HL-60 (cell line): ENCODE data around the gene C17orf114.

Experiments used
- DNase-seq, 2 experiments: peaks; one replicate each; pipeline ENCODE4 v3.0.0-alpha.2; 2010 to 2020; ENCODE audit warnings: low read depth in 1 of 2, low spot score in 1 of 2
- H3K27ac ChIP-seq: fragments of 250-450 bp; sonication (Bioruptor Pico); replicated peaks from 2 replicates; pipeline ENCODE4 v1.5.1; 2020; ENCODE audit warnings: mild to moderate bottlenecking, moderate library complexity
- H3K27me3 ChIP-seq: fragments of 250-450 bp; sonication (Bioruptor Pico); 2 replicates; pipeline ENCODE4 v1.5.1; 2021; ENCODE audit warnings: mild to moderate bottlenecking, moderate library complexity; ENCODE audit not compliant: insufficient read depth, poor library complexity, severe bottlenecking
- H3K4me3 ChIP-seq: replicated peaks from 2 replicates; pipeline ENCODE4 v1.5.1; 2011; ENCODE audit warnings: mild to moderate bottlenecking, control low read depth, low read length; ENCODE audit not compliant: insufficient read depth
- CTCF ChIP-seq: IDR thresholded peaks from one replicate; pipeline ENCODE4 v1.5.1; 2011; ENCODE audit warnings: low read length, control low read depth, inconsistent platforms; ENCODE audit not compliant: insufficient read depth
- GABPA ChIP-seq: IDR thresholded peaks from 2 replicates; pipeline ENCODE4 v1.6.1; 2012; ENCODE audit warnings: low read depth
- POLR2AphosphoS5 ChIP-seq: IDR thresholded peaks from 2 replicates; pipeline ENCODE4 v1.6.1; 2012; ENCODE audit warnings: low read depth
- REST ChIP-seq: IDR thresholded peaks from 2 replicates; pipeline ENCODE4 v1.6.1; 2012; ENCODE audit warnings: low read depth; ENCODE audit not compliant: insufficient replicate concordance
- SPI1 ChIP-seq: IDR thresholded peaks from 2 replicates; pipeline ENCODE4 v1.6.1; 2012; ENCODE audit warnings: low read depth, mild to moderate bottlenecking, borderline replicate concordance

The C17orf114 gene

DNA sequence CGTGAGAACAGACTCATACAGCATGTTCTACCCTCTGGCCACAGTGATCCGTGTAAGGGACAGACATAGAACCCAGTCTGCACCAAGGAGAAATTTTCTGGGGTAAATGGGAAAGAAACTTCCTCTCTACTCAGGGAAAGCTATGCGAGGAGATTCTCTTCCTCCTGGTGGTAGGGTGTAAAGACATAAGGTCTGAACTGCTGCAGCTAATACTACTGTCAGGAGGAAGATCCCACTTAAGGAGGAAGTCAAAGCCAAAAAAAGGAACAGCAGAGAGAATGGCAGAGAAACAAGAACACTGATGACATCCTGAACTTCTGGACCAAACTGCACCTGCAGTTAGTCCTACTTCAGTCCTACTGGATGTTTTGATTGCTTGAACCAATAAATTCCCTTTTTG lies 37.5 kb downstream of the C17orf114 start:
- no peak for TF ChIP-seq GABPA
- peak; percentile 91 for TF ChIP-seq SPI1
- Histone ChIP-seq H3K27ac (peak overlapping the region; percentile 62), H3K27me3 (no peaks in the 10 kb centered on the region), H3K4me3 (no peak overlapping the region)
- peak; percentile 49 to 57 for DNase-seq

GRCh38 chr17:4759776-4760236 lies 42.3 kb downstream of the C17orf114 start:
- DNase-seq: no peak
- no peak overlapping the region for H3K4me3 ChIP-seq
- TF ChIP-seq CTCF (no peak), SPI1 (no peak), GABPA (no peak), REST (no peak), POLR2AphosphoS5 (no peak)
- no peaks in the 10 kb centered on the region for H3K27me3 ChIP-seq
- H3K27ac ChIP-seq: no peak overlapping the region

- TF ChIP-seq POLR2AphosphoS5: no peak
- no peak for TF ChIP-seq GABPA
- TF ChIP-seq REST: no peak
- TF ChIP-seq CTCF: no peak
- no peak for TF ChIP-seq SPI1
- no peak overlapping the region for H3K27ac ChIP-seq
- H3K27me3 ChIP-seq: no peaks in the 10 kb centered on the region
- DNase-seq: no peak
- no peak overlapping the region for H3K4me3 ChIP-seq
Measured at GRCh38 chr17:4753392-4753791, 48.7 kb downstream of the C17orf114 start.

- TF ChIP-seq CTCF (no peak), REST (no peak)
- no peak for DNase-seq
- no peak overlapping the region for H3K4me3 ChIP-seq
- no peaks in the 10 kb centered on the region for H3K27me3 ChIP-seq
- H3K27ac ChIP-seq: no peak overlapping the region
Measured at GRCh38 chr17:4751932-4752331, 50.2 kb downstream of the C17orf114 start.
